HepG2 (cell line): Measurements from ENCODE around the gene CA14. TPM values are rescaled to one million over a fixed set of nuclear protein-coding genes. Genes with fewer than 3 reads are reported as not detected.

Experiments
- ATAC-seq: fragments of 200-7000 bp; cut with Tn5 transposase; 3 replicates; pipeline ENCODE4 v1.9.1; 2020; ENCODE audit warnings: mild to moderate bottlenecking, moderate library complexity
- BruUV-seq: library from RNA; stranded (reverse); fragments of 400-500 nt; replicated peaks from 2 replicates; lab custom pipeline; 2021; lab: Mats Ljungman, UMichigan
- CTCF ChIA-PET: fragments of 300-600 bp; formaldehyde crosslinking; extraction: SDS; loops from one replicate; lab custom pipeline; 2021; ENCODE audit warnings: low total read pairs, inconsistent platforms, low intra/inter-chr PET ratio; lab: Yijun Ruan, JAX
- POLR2A ChIA-PET: fragments of 350-600 bp; sonication (Branson Sonifier 250); formaldehyde crosslinking; loops from one replicate; lab custom pipeline; 2020; ENCODE audit warnings: antibody characterized with exemption, inconsistent platforms; lab: Yijun Ruan, JAX
- DNase-seq: peaks from one replicate; pipeline ENCODE4 v3.0.0-alpha.2; 2015; ENCODE audit warnings: low spot score
- FAIRE-seq: peaks from 3 replicates; lab custom pipeline; 2011; peaks lifted over from hg19 to GRCh38; lab: Jason Lieb, UNC
- H2AFZ ChIP-seq: one replicate; pipeline ENCODE4 v1.6.1; 2011; ENCODE audit warnings: low read length, inconsistent platforms
- H3K27ac ChIP-seq: fragments of 300-600 bp; 3 replicates; pipeline ENCODE4 v1.8.0; 2011; ENCODE audit warnings: mixed run types, mild to moderate bottlenecking, mixed read lengths, low read length, inconsistent platforms; ENCODE audit not compliant: insufficient read depth; ENCODE audit errors: extremely low read length
- H3K27me3 ChIP-seq, 2 experiments: fragments of 200-600 bp in 1 of 2; 2 replicates in 1 of 2; 3 replicates in 1 of 2; pipeline versions ENCODE4 v1.6.0 to v1.8.0; 2011; ENCODE audit warnings: low read length in 2 of 2, mild to moderate bottlenecking in 2 of 2, moderate library complexity in 2 of 2, inconsistent platforms in 1 of 2; ENCODE audit not compliant: insufficient read depth in 2 of 2, control insufficient read depth in 1 of 2
- H3K36me3 ChIP-seq, 2 experiments: fragments of 200-600 bp in 1 of 2; replicated peaks in 1 of 2; 2 replicates in 1 of 2; 3 replicates in 1 of 2; pipeline versions ENCODE4 v1.5.1 to v1.8.0; 2011; ENCODE audit warnings: low read length in 2 of 2, inconsistent platforms in 1 of 2; ENCODE audit not compliant: insufficient read depth in 2 of 2, control insufficient read depth in 1 of 2
- H3K4me1 ChIP-seq: 2 replicates; pipeline ENCODE4 v1.5.1; 2012; ENCODE audit warnings: low read length, inconsistent platforms; ENCODE audit not compliant: insufficient read depth
- H3K4me2 ChIP-seq: 2 replicates; pipeline ENCODE4 v1.6.0; 2011; ENCODE audit warnings: low read depth, low read length, inconsistent platforms
- H3K4me3 ChIP-seq, 3 experiments: fragments of 200-600 bp in 1 of 3; sonication (generic), shearing (Covaris generic) in 1 of 3; replicated peaks in 1 of 3; 2 replicates each; pipeline ENCODE4 v1.5.1; 2011 to 2016; ENCODE audit warnings: low read length in 3 of 3, inconsistent platforms in 2 of 3, low read depth in 2 of 3, mild to moderate bottlenecking in 2 of 3, control low read depth in 1 of 3, mixed read lengths in 1 of 3; ENCODE audit not compliant: insufficient read depth in 1 of 3
- H3K79me2 ChIP-seq: one replicate; pipeline ENCODE4 v1.6.1; 2011; ENCODE audit warnings: low read length, inconsistent platforms; ENCODE audit not compliant: insufficient read depth
- H3K9ac ChIP-seq: 2 replicates; pipeline ENCODE4 v1.6.0; 2011; ENCODE audit warnings: mild to moderate bottlenecking, low read depth, low read length, inconsistent platforms; ENCODE audit not compliant: insufficient read depth
- H3K9me3 ChIP-seq: 2 replicates; pipeline ENCODE4 v1.5.1; 2012; ENCODE audit warnings: mild to moderate bottlenecking, low read length
- H4K20me1 ChIP-seq: 2 replicates; pipeline ENCODE4 v1.6.0; 2011; ENCODE audit warnings: inconsistent platforms, mild to moderate bottlenecking, low read length, moderate library complexity; ENCODE audit not compliant: insufficient read depth
- GABPA ChIP-seq, 2 experiments: IDR thresholded peaks; 2 replicates each; pipeline ENCODE4 v1.6.1; 2011 to 2016; ENCODE audit warnings: low read depth in 2 of 2, low read length in 1 of 2, missing biosample characterization in 1 of 2, missing genetic modification characterization in 1 of 2
- HDAC1 ChIP-seq: sonication (generic); formaldehyde crosslinking; IDR thresholded peaks from 2 replicates; pipeline ENCODE4 v1.5.1; 2020; ENCODE audit warnings: mild to moderate bottlenecking, missing genetic modification reagents
- ONECUT2 ChIP-seq: sonication (generic); formaldehyde crosslinking; IDR thresholded peaks from 2 replicates; pipeline ENCODE4 v1.4.0; 2020; ENCODE audit warnings: missing genetic modification reagents
- PHF21A ChIP-seq: sonication (generic); formaldehyde crosslinking; IDR thresholded peaks from 2 replicates; pipeline ENCODE4 v1.5.0; 2020; ENCODE audit warnings: mild to moderate bottlenecking, missing genetic modification reagents
- SP5 ChIP-seq: IDR thresholded peaks from 2 replicates; pipeline ENCODE4 v1.6.1; 2016; ENCODE audit warnings: low read depth, borderline replicate concordance
- ZBTB4 ChIP-seq: sonication (generic); formaldehyde crosslinking; IDR thresholded peaks from 2 replicates; pipeline ENCODE4 v1.4.0; 2020; ENCODE audit warnings: missing genetic modification reagents, mild to moderate bottlenecking, borderline replicate concordance
- ZNF33B ChIP-seq: sonication (generic); formaldehyde crosslinking; IDR thresholded peaks from 2 replicates; pipeline ENCODE4 v1.5.1; 2020; ENCODE audit warnings: mild to moderate bottlenecking, missing genetic modification reagents
- ZNF563 ChIP-seq: sonication (generic); formaldehyde crosslinking; IDR thresholded peaks from 2 replicates; pipeline ENCODE4 v1.8.0; 2022; ENCODE audit warnings: mild to moderate bottlenecking, moderate library complexity, missing genetic modification reagents
- ZNF788 ChIP-seq: sonication (generic); formaldehyde crosslinking; IDR thresholded peaks from 2 replicates; pipeline ENCODE4 v1.5.0; 2020; ENCODE audit warnings: mild to moderate bottlenecking, missing genetic modification reagents, borderline replicate concordance
- WGBS: methylation state at CpG from one replicate; pipeline ENCODE4 v1.1.6; 2017; ENCODE audit warnings: low lambda C conversion rate; 5-methylcytosine and 5-hydroxymethylcytosine counted together
- in situ Hi-C: cut with HindIII; loops from 2 replicates; pipeline ENCODE4 v1.10.0; 2017; ENCODE audit warnings: low pct_unique_long_range_greater_than_20kb; ENCODE audit not compliant: extremely low pct_ligation_motif_present
- intact Hi-C: fragments of 100-400 bp; cut with micrococcal nuclease; formaldehyde crosslinking; loops from one replicate; pipeline ENCODE4 v1.10.0; 2022; ENCODE audit not compliant: unreplicated experiment
- polyA plus RNA-seq, 8 experiments: library from polyadenylated mRNA; depleted of rRNA in 3 of 8; stranded (reverse) in 7 of 8; unstranded in 1 of 8; fragments of >200 nt; fragmentation: Illumina TruSeq in 4 of 8; extraction: Trizol in 4 of 8; gene quantifications; 2 replicates each; pipeline versions ENCODE4 v1.2.1 to v1.2.3, GENCODE V29; 2011 to 2016; ENCODE audit warnings: low read depth in 4 of 8, missing spikeins in 1 of 8, mixed read lengths in 1 of 8; ENCODE audit not compliant: insufficient read depth in 1 of 8
- total RNA-seq, 5 experiments: library from RNA; depleted of rRNA; stranded (reverse); fragments of >200 nt; fragmentation: Illumina TruSeq; extraction: Trizol; gene quantifications; 2 replicates each; pipeline ENCODE4 v1.2.3, GENCODE V29; 2016; ENCODE audit warnings: low read depth in 1 of 5

CA14 gene
- total and polyA plus RNA-seq, 2 of the 13 experiments (the other 11 are each of a cell fraction or from before 2014, with no cell fraction given): 2.4 to 8.5 TPM

DNA sequence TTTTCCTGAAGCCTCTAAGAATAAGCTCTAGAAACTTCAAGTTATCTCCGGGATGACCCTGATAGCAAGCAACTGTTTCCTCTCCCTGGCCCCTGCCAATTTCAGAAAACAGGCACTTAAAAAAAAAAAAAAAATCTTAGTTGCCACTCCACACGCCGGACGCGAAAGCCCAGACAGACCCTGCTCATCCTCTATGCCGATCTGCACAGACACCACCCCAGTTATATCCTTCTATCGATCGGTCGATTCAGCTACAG is 23.3 kb upstream of the CA14 start:
- peak overlapping the region; percentile 90 for H3K9ac ChIP-seq
- FAIRE-seq (no peak), DNase-seq (no peak), ATAC-seq (no peak)
- peaks cover 23% of the 10 kb centered on the region for H3K4me1 ChIP-seq
- ChIA-PET CTCF (interaction anchor here (1.0 kb wide), 1 partner anchor 48 kb away, joined by 3 read pairs; no protein-coding TSS in a partner anchor), POLR2A (interaction anchor here (0.6 to 1.6 kb wide), 2 partner anchors 15 to 90 kb away, joined by 3 read pairs; no protein-coding TSS in a partner anchor)
- H3K27me3 ChIP-seq: no peaks in the 10 kb centered on the region; a peak in 2 of 5 replicates
- no peaks in the 10 kb centered on the region for H3K9me3 ChIP-seq
- intact Hi-C loops (no loop called here), in situ Hi-C loops (no loop called here)
- no TSS peak for BruUV-seq
- H4K20me1 ChIP-seq: no peaks in the 10 kb centered on the region
- peak overlapping the region; percentile 88 for H3K27ac ChIP-seq
- H3K4me2 ChIP-seq: peak overlapping the region; percentile 72
- peak overlapping the region; percentile 49 for H2AFZ ChIP-seq
- H3K79me2 ChIP-seq: peaks cover 47% of the 10 kb centered on the region
- TF ChIP-seq ONECUT2 (CRISPR knock-in tag) (peak; percentile 82; the same call in 1 of the 2 replicates), ZNF788 (CRISPR knock-in tag) (0 out of 2 replicates have a peak, but pooled peaks have one; percentile 19), ZBTB4 (CRISPR knock-in tag) (no peak), ZNF33B (CRISPR knock-in tag) (no peak), PHF21A (CRISPR knock-in tag) (0 out of 2 replicates have a peak, but pooled peaks have one; percentile 7), HDAC1 (CRISPR knock-in tag) (no peak; the same call in 1 of the 2 replicates), ZNF563 (CRISPR knock-in tag) (0 out of 2 replicates have a peak, but pooled peaks have one; percentile 6), GABPA (IDR thresholded peaks at IDR 0.05; ENCODE audit: low read depth, low read length) (no peak), GABPA (CRISPR knock-in tag; IDR thresholded peaks at IDR 0.05; ENCODE audit: low read depth) (no peak), SP5 (CRISPR knock-in tag) (no peak)
- peak overlapping the region; percentile 83 to 93 (median 84) for H3K4me3 ChIP-seq
- peaks cover 2 to 3% of the 10 kb centered on the region in 2 experiments; a peak in 1 of 5 replicates for H3K36me3 ChIP-seq
- WGBS: 1% methylated on average over 9 of the region's 9 CpGs
